Keratinocyte (primary cell): ENCODE results near the gene SASH1.

Experiments
- EZH2 ChIP-seq: IDR thresholded peaks from one replicate; pipeline ENCODE4 v1.6.1; 2012; ENCODE audit warnings: inconsistent platforms, mild to moderate bottlenecking, low read length, moderate library complexity
- TF ChIP-seq, protein P1 (sequence below), 3 experiments: IDR thresholded peaks in 1 of 3; conservative IDR thresholded peaks in 1 of 3; optimal IDR thresholded peaks in 1 of 3; 2 replicates in 2 of 3; 3 replicates in 1 of 3; pipeline versions ENCODE3 to v1.5.1; 2011; ENCODE audit warnings: low read length in 3 of 3, mild to moderate bottlenecking in 3 of 3, moderate library complexity in 2 of 3, control low read depth in 1 of 3, inconsistent platforms in 1 of 3; ENCODE audit not compliant: insufficient read depth in 2 of 3; ENCODE audit errors: extremely low read depth in 1 of 3

DNA sequence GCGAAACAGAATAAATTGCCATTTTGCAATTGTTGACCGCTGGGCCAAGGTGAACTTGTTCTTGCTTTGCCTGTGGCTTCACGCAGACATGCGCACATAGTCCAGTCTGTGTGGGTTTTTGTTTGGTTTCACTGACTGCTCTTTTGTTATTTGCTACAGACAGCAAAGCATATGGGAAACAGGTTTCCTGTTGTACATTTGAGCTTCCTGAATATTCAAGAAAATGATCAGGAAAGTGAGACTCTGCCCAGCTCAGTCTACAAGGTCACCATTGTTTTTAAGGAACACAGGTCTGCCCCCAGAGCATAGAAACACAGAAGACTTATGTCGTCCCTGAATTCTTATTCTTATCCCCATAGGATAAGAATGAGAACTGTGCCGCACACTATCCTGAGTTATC lies 55.6 kb downstream of the SASH1 start:
- TF ChIP-seq, protein P1, sequence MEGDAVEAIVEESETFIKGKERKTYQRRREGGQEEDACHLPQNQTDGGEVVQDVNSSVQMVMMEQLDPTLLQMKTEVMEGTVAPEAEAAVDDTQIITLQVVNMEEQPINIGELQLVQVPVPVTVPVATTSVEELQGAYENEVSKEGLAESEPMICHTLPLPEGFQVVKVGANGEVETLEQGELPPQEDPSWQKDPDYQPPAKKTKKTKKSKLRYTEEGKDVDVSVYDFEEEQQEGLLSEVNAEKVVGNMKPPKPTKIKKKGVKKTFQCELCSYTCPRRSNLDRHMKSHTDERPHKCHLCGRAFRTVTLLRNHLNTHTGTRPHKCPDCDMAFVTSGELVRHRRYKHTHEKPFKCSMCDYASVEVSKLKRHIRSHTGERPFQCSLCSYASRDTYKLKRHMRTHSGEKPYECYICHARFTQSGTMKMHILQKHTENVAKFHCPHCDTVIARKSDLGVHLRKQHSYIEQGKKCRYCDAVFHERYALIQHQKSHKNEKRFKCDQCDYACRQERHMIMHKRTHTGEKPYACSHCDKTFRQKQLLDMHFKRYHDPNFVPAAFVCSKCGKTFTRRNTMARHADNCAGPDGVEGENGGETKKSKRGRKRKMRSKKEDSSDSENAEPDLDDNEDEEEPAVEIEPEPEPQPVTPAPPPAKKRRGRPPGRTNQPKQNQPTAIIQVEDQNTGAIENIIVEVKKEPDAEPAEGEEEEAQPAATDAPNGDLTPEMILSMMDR (optimal IDR thresholded peaks at IDR 0.05 in 1 of 3, IDR thresholded peaks at IDR 0.05 in 1 of 3, conservative IDR thresholded peaks at IDR 0.05 in 1 of 3; ENCODE audit: extremely low read depth in 1 of 3, insufficient read depth in 2 of 3, low read length in 3 of 3) = no peak
- TF ChIP-seq EZH2 = no peak
